Embryonic facial prominence (tissue), 1 donor: Measurements from ENCODE around the gene TENM4.

Experiments
- DNase-seq: peaks from one replicate; pipeline ENCODE4 v3.0.0-alpha.2; 2016; ENCODE audit errors: extremely low spot score

TENM4 gene

DNA sequence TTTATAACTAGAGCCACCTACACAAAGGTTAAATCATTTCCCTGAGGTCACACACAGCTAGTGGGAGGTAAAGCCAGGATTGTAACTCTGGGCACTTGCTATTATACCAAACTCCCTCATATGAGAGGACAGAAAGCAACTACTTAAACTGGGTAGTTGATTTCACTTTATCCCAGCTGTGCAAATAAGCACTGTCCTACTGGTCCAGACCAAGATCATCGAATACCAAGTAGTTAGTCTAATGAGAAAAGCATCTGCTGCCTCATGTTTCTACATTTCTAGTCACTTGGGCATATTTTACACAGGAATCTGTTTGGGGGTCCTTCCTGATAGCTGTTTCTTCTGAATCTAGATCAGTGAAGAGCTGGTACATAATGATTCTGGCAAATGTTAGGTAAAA, 687.5 kb downstream of the TENM4 start:
- DNase-seq: no peak

DNA sequence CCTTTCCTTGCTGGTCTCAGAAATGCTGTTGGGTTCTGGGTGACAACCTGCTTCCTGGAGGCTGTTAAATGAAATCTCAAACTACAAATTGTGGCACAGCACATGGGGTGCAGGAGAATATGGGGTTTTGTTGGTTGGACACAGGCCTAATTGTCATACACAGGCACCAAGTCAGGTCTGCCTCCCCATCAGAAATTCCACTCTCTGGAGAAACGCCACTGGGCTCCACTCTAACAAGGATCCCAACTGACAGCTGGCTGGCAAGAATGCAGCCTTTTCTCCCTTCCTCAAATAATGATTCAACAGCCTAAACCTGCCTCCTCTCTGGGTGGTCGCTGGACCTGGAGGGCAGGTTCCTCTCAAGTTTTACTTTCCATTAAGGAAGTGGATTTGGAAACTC, 688.3 kb downstream of the TENM4 start:
- DNase-seq: no peak

DNA sequence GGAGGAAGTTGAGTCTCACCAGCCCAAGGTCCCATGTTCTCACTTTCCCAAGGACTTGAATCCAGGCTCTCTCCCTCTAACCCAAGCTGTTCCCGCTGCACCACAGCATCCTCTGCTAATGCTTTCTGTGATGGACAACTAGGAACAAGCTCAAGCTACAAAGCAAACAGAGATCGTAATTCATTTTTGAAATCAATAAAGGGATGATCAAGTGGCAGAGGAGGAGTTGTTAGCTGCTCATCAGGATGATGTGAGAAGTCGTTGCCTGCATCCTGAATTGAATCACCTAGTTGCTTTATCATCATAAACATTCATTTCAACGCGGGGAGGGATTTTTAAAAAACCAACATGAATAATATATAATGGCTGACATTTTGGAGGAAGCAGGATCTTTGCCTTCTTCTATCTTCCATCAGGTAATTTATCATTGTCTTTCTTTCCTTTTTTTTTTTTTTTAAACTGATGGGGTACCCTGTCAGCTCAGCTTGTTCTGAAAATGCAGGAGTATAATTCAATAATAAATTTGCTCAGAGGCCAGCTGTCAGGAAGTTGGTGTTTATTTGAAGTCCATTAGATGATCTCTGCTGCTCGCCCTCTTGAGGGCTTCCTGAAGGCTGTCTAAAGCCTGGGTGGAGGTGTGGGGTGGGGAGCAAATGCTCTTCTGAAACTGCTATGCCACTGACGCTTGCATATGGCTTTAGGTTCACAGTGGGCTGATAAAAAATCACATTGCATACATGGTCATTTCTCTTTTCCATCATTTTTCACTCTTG, 691.7 kb downstream of the TENM4 start:
- no peak for DNase-seq

DNA sequence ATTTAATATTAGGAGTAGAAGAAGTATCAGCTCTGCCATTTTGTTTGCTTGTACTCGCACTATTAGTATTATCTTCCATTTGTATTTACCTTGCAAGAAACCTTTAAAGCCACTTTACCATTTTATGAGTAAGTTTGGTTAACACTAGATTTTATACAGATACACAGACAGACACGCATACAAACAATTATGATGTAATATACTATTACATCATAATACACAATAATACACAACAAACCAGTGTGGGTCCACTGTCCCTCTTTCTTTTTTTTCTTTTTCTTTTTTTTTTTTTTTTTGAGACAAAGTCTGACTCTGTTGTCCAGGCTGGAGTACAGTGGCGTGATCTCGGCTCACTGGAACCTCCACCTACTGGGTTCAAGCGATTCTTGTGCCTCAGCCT, 695.9 kb downstream of the TENM4 start:
- DNase-seq: no peak

DNA sequence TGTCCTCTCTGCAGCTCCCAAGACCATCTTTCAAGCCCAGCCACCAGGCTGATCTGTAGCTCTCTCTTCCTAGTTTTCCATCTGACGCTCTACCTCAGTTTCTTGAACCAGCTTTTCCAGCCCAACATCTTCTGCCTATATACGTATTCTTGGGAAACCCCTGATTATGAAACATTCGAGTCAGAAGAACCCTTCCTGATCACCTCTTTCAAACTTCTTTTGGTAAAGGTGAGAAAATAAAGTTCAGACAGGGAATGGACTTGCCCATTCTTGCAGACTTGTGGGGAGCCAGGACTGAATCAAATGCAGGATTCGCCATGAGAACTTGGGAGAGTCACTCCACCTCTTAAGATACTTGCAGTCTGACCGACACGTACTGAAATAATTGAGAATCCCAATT, 696.6 kb downstream of the TENM4 start:
- DNase-seq: no peak

DNA sequence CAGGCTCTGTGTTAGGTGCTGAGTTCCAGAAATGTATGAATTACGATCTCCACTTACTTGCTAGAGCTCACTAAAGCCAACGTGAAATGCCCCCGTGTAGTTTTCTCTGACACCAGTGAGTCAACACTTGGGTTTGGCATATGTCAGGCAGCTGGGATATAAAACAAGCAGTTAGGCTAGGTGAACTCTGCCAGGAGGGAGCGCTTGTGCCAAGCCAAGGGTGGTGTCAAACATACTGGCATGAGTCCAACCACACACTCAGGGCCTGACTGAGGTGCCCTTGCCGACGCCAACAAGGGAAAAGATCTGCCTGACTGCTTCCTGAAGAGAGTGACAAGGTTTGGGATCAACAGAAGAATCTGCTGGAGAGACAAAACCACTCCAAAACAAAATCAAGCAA, 698.4 kb downstream of the TENM4 start:
- DNase-seq: no peak

DNA sequence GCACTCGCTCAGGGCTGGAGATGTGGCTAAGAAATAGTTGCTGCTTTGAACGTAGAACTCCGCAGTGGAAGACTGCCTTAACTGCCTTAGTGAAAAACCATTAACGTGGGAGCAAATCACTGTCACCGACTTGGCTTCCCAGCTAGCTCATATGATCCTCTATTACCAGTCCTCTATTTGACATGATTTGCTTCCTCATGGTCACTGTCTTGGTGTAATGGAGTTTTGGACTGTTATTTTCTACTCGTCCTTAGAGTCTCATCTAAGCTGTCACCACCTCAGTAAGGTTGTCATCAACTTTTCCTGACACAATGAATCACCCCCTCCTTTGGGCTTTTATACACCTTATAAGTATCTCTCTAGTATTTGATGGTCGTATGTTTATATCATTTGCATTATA, 699.1 kb downstream of the TENM4 start:
- no peak for DNase-seq

DNA sequence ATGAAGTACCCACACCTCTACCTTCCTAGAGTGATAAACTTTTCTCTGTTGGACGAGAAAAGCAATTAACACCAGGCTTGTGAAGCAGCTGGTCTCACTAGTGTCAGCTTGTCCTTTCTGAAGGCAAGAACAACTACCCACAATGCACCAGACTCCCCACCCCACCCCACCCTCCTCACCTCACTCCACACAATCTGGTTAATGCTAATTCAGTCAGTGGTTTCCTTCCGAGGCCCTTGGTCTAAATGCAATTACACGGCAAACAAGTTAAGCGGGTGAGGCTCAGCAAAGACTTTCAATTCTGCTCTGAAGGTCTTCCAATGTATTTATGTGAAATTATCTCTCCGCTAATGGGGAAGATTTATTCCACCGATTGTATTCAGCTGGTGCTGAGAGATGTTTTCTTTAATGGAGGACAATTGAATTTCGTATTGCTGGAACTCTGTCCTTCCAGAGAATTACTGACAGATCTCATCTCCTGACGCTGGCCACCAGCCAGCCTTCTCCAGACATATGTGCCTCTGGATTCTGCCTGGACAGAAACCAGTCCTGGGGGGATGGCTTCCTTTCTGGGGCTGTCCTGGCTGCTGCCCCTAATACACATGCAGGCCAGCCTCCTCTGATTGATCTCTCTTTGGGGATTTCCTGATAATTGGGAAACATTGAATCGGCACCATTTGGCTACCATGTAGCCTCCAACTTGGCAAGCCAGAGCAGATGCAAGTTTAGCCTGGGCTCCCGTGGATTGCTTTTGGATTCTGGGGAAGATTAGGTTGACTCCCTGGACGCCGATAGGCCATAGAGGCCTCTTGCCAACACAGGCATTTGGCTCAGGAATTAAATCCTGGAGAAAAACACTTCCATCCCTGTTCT, 700.4 kb downstream of the TENM4 start:
- DNase-seq: no peak

DNA sequence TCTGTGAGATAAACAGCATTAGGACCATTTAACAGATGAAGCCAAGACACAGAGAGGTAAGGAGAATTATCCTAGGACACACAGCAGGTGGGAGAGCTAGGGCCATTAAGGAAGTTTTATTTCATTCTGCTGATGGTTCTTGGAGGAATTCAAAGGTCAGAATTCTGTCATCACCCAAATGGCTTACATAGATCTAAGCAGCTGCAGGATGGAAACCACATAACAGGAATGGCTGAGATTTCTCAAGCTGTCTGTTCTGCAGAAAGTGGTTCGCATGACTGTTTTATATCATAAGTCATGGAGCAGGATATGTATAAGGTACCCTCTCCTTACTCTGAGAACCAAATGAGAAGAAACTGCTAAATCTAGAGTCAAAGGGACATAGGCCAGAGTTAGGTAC, 702.9 kb downstream of the TENM4 start:
- no peak for DNase-seq

DNA sequence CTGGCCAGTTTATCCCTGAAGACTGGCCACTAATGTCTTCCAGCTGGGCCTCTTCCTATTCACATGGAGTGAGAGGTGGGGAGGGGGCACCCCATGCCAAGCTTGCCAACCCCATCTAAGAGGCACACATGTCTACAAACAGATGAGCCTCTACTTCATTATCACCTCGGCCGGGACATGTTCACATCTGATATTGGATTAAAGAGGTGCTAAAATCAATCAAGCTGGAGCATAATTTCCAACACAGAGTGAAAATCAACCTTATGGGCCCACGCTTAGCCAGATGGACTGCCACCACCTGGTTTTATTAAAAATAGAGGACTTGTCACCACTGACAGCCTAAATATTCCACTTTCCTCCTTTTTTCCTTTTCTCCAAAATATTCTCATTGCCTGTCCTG, 703.5 kb downstream of the TENM4 start:
- DNase-seq: no peak

DNA sequence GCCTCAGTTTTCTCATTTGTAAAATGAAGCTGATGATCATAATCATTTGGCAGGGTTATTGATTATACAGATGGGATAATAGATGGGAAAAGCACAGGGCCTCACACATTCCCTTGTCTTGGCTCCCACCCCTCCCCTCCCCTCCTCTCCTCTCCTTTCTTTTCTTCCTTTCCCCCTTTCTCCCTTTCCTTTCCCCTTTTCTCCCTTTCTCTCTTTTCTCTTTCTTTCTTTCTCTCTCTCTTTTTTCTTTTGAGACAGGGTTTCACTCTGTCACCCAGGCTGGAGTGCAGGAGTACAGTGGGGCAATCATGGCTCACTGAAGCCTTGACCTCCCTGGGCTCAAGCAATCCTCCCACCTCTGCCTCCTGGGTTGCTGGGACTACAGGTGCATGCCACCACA, 705.1 kb downstream of the TENM4 start:
- no peak for DNase-seq

DNA sequence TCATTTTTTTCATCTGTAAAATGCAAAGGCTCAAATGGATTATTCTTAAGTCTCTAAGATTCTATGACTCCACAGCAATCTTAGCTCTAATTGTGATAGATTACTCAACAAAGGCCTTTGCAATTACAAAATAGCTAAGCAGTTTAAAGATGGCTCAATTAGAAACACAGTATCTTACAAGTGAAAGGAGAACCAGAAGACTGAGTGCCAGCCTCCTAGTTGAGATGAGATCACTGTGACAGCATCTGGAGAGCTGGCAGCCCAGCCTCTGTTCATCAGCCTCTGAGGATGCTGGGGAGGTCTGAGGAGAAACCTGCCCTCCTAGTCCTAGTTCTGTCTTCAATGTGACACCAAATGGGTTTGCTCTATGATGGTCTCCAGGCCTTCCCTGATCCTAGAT, 707.8 kb downstream of the TENM4 start:
- no peak for DNase-seq

DNA sequence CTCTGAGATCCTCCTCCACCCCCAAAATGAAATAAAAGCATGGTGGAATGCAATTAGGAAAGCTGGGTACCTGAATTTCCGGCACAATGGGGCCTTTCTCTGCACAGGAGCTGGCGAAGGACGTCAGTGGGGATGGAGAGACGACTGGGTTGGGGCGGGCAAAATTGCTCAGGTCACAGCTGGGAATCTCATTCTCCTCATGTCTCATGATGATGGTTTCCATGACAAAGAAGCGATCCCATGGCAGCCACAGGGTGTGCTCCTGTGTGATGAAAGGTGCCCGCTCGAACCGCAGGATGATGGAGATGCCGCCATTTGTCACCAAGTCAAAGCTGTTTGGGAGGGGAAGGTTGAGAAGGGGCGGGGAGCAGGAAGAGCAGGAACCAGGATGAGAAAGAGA, 708.6 kb downstream of the TENM4 start:
- DNase-seq: no peak

DNA sequence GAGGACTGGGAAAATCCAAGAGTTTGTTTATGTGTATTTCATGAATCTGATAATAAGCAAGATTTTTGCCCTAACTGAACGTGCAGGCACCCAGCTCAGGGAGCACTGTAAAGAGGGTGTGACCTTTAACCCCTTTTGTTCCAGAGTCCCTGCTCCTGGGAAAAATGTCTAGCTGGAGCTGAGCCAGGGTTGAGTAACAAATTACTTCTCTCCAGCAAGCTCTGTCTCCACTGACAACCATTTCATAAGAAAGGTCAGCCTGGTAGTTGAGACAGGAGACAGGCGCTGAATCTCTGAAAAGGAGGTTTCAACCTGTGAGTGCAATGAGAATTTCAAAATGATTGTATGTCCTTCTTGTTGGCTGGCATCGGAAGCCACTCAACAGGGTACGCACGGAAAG, 709.8 kb downstream of the TENM4 start:
- no peak for DNase-seq

DNA sequence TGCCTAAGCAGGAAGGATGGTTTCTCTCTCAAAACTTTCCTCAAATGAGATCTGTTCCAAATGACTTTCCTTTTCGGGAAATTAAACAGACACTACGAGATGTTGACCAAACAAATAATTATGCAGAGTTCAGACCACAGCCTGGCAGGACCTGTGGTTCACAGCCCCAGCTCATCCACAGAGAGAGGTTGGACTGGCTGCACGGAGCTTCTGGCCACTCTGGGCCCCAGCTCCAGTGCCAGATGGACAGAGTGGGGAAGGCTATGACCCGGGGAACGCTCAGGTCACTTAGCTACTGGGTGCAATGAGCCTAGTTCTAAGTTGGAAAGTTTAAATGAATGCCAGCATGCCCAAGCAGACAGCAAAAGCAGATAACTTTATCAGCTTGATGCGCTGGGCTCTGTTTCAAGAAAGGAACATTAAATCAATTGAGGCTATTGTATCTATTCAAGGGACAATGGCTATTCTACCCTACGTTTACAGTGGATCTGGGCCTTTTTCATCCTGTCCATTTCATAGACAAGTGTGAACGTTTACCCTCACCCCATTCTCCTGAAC, 710.5 kb downstream of the TENM4 start:
- no peak for DNase-seq

DNA sequence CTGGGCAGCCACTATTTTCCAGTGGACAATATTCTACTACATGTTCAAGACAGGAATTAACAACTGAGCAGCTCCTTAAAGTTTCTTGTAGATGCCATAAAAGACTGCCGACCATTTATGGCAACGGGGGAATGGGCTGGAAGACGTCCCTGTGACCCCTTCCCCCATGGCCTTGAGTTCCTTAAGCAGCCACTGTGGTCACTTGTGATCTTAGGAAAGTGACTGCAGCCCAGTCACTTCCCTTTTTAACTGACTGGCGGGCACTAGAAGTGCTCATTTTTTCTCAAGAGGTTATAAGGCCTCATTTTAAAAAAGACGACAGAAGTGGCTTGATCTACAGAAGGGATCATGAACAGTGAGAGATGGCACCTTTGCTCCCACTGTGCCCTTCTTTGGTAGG, 713.0 kb downstream of the TENM4 start:
- DNase-seq: no peak

DNA sequence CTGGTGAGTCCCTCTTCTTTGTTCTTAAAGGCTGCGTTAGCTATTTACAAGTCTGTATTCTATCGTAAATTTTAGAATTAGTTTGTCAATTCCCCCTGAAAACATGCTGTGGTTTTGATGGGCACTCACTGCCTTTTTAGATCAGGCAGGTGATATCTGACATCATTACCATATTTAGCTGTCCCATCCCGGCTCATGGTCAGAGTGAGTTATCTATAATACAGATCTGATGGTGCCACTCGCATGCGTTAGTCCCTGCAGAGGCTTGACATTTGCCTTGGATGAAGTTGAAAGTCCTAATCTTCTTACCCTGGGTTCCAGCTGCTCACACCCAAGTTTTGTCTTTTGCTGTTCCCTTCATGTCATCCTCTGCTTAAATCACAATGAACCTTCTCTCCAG, 715.6 kb downstream of the TENM4 start:
- no peak for DNase-seq

DNA sequence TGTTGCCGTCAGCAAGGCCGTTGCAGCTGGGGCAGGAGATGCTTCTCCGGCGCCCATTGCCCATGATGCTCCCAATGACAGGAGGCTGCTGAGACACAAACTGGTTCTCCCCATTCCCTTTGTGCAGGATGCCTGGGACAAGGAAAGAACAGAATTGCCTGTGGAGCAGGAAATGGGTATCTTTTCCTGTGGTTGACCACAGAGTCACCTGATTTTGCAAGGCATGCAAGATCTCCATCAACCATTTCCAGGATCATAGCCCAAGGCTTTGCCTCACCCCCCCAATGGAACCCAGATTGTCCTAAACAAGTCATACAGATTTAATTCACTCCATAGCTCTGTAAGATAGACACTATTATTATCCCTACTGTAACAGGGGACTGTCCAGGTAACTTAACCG, 718.0 kb downstream of the TENM4 start:
- DNase-seq: no peak

DNA sequence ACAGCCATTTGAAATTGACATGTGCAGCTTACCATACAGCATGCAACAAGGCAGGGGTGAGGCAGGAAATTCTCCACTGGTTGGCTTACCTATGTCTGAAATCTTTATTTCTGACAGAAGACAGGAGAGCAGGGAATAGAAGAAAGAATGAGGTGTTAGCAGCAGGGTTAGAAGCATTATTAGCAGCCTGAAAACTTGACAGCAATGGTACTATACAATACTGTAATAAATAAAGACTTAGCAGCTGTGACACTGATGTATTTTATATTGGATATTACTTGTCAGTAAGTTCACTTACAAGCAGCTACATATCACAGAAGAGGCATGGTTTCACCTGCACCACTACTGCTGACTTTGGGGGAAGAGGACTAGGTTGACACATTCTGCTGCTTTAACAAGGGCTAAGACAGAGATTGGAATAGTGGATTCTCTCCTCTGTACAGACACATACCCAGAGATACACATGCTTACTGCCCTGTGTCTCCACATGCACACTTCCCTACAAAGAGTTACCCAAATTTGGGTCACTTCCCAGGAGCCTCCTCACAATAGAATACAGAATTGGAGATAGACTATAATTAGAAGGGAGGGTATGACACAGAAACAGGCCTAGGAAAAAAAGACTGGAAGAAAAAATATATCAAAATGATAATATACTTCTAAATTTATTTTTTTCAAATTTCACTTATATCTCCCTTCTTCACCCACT, 720.4 kb downstream of the TENM4 start:
- DNase-seq: no peak

DNA sequence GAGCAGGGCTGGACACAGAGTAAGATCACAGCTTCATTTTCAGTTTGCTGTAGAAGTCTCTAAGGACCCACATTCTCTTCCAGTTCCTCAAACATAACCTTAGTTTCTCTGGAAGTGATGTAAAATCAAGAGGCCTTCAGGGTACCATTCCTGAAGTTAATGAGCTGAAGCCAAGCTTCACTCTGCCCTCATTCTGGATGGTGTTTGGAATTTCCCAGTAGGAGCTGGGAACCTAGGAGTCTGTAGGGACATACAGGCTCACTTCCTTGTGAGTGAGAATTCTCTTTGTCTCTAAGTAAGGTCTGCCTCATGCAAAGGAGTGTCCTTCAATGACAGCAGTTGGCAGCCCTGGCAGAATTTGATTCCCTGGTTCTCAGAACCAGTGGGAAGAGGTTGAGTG, 723.8 kb downstream of the TENM4 start:
- DNase-seq: no peak

DNA sequence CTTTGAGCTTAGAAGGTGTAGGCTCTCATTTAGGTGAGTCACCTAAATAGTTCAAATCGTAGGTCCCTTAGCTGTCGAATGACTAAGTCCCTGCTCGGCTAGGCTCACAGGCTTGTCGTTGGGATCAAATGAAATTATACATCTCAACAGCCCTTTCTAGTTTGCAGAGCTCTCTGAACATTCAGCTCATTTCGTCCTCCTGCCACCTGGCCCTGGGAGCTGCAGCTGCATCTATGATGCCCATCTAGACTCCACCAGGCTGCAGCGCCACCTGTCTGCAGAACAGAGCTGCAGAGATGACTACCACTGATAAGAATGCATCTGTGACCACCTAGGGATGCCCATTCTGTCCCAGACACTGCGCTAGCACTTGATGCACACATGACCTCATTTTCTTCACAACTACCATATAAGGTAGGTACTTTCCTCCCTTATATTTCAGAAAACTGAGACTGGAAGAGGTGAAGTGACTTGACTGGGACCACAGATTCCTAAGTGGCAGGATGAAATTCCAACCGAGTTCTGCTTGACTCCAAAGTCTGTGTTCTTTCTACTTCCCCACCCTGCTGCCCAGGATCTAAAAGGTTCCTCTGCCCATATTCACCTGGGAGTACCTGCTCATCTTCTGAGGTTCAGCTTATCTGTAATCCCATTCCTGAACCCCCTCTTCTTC, 725.1 kb downstream of the TENM4 start:
- DNase-seq: no peak

DNA sequence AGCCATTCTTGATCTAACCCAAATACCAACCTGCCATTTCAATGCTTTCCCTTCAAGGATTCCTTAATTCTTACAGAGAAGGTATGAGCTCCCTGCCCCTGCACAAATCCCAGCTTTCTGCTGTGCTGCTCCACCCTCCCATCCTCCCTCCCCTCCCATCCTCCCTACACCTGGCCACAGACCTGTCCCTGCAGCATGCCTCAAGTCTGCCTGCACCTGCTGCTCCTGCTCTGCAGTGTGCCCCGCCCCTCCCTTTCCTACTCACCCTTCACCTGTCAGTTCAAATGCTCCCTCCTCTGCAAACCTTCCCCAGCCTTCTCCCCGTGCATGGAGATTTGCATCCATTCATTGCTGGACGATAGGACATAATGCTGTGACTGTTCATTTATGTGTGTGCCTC, 726.3 kb downstream of the TENM4 start:
- DNase-seq: no peak
